ENCODE results near the gene ATP9B. TPM values are rescaled to one million over a fixed set of nuclear protein-coding genes. Genes with fewer than 3 reads are reported as not detected.

Gene ATP9B
- total RNA-seq, 3 donors from 2014 or later (not counting 1 experiment from before 2014, with no cell fraction given), result 66.0 to 78.9 (median 68.0) TPM

GRCh38 chr18:79418642-79419041 lies 349.4 kb downstream of the ATP9B start:
- no peak overlapping the region for H3K27ac Mint-ChIP-seq
- peaks cover 6 to 31% of the 10 kb centered on the region in 2 donors for H3K4me1 Mint-ChIP-seq
- no peaks in the 10 kb centered on the region for H3K9me3 ChIP-seq (ENCODE audit: control insufficient read depth, insufficient read depth, low read length)
- H3K36me3 ChIP-seq (ENCODE audit: control insufficient read depth, insufficient read depth, low read length), result no peaks in the 10 kb centered on the region
- H3K9me3 Mint-ChIP-seq, result no peaks in the 10 kb centered on the region
- TF ChIP-seq, protein P1, sequence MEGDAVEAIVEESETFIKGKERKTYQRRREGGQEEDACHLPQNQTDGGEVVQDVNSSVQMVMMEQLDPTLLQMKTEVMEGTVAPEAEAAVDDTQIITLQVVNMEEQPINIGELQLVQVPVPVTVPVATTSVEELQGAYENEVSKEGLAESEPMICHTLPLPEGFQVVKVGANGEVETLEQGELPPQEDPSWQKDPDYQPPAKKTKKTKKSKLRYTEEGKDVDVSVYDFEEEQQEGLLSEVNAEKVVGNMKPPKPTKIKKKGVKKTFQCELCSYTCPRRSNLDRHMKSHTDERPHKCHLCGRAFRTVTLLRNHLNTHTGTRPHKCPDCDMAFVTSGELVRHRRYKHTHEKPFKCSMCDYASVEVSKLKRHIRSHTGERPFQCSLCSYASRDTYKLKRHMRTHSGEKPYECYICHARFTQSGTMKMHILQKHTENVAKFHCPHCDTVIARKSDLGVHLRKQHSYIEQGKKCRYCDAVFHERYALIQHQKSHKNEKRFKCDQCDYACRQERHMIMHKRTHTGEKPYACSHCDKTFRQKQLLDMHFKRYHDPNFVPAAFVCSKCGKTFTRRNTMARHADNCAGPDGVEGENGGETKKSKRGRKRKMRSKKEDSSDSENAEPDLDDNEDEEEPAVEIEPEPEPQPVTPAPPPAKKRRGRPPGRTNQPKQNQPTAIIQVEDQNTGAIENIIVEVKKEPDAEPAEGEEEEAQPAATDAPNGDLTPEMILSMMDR (IDR thresholded peaks at IDR 0.05), result no peak
- WGBS (ENCODE audit: insufficient coverage), result 88% methylated on average over 11 of the region's 11 CpGs
- intact Hi-C loops (cut with micrococcal nuclease), result no loop called here
- ATAC-seq, result peak in 1 of 3 donors; percentile 21
- H3K27me3 ChIP-seq (ENCODE audit: control insufficient read depth, insufficient read depth, low read length), result no peaks in the 10 kb centered on the region
- no peak overlapping the region for H3K27ac ChIP-seq (ENCODE audit: low read length)
- H3K4me3 Mint-ChIP-seq, result no peak overlapping the region
- no peak overlapping the region for H3K4me3 ChIP-seq (ENCODE audit: low read length)
- H3K36me3 Mint-ChIP-seq, result no peaks in the 10 kb centered on the region
- H3K4me1 ChIP-seq (ENCODE audit: control insufficient read depth, insufficient read depth, low read length), result peaks cover 7% of the 10 kb centered on the region
- no peak for DNase-seq
- no peaks in the 10 kb centered on the region for H3K27me3 Mint-ChIP-seq (ENCODE audit: low read depth in 2 of 2)

- ATAC-seq, result no peak
- no peak overlapping the region for H3K4me3 Mint-ChIP-seq
- no peaks in the 10 kb centered on the region for H3K9me3 ChIP-seq (ENCODE audit: control insufficient read depth, insufficient read depth, low read length)
- no peaks in the 10 kb centered on the region for H3K27me3 ChIP-seq (ENCODE audit: control insufficient read depth, insufficient read depth, low read length)
- no peaks in the 10 kb centered on the region for H3K27me3 Mint-ChIP-seq (ENCODE audit: low read depth in 2 of 2)
- no peaks in the 10 kb centered on the region for H3K36me3 ChIP-seq (ENCODE audit: control insufficient read depth, insufficient read depth, low read length)
- H3K27ac Mint-ChIP-seq, result peak overlapping the region in 1 of 2 donors; percentile 3
- no peaks in the 10 kb centered on the region for H3K36me3 Mint-ChIP-seq
- H3K4me1 Mint-ChIP-seq, result peaks cover 16 to 42% of the 10 kb centered on the region in 2 donors
- intact Hi-C loops (cut with micrococcal nuclease), result no loop called here
- WGBS (ENCODE audit: insufficient coverage), result 95% methylated on average over 48 of the region's 48 CpGs
- H3K9me3 Mint-ChIP-seq, result no peaks in the 10 kb centered on the region
- TF ChIP-seq, protein P1 (IDR thresholded peaks at IDR 0.05), result no peak
- no peak overlapping the region for H3K27ac ChIP-seq (ENCODE audit: low read length)
- DNase-seq, result no peak
- H3K4me1 ChIP-seq (ENCODE audit: control insufficient read depth, insufficient read depth, low read length), result peaks cover 7% of the 10 kb centered on the region
- H3K4me3 ChIP-seq (ENCODE audit: low read length), result no peak overlapping the region
Measured at GRCh38 chr18:79420033-79420745, 351.0 kb downstream of the ATP9B start.

- Histone ChIP-seq H3K27me3 (ENCODE audit: control insufficient read depth, insufficient read depth, low read length) (no peaks in the 10 kb centered on the region), H3K36me3 (ENCODE audit: control insufficient read depth, insufficient read depth, low read length) (no peaks in the 10 kb centered on the region), H3K9me3 (ENCODE audit: control insufficient read depth, insufficient read depth, low read length) (no peaks in the 10 kb centered on the region), H3K4me1 (ENCODE audit: control insufficient read depth, insufficient read depth, low read length) (peaks cover 7% of the 10 kb centered on the region), H3K27ac (ENCODE audit: low read length) (no peak overlapping the region), H3K4me3 (ENCODE audit: low read length) (no peak overlapping the region)
- 94% methylated on average over 26 of the region's 26 CpGs for WGBS (ENCODE audit: insufficient coverage)
- TF ChIP-seq, protein P1 (IDR thresholded peaks at IDR 0.05), result no peak
- ATAC-seq (no peak), DNase-seq (no peak)
- peaks cover 22 to 44% of the 10 kb centered on the region in 2 donors for H3K4me1 Mint-ChIP-seq
- intact Hi-C loops (cut with micrococcal nuclease), result no loop called here
- H3K36me3 Mint-ChIP-seq, result no peaks in the 10 kb centered on the region
- H3K27ac Mint-ChIP-seq, result no peak overlapping the region
- H3K4me3 Mint-ChIP-seq, result no peak overlapping the region
- no peaks in the 10 kb centered on the region for H3K27me3 Mint-ChIP-seq (ENCODE audit: low read depth in 2 of 2)
- H3K9me3 Mint-ChIP-seq, result no peaks in the 10 kb centered on the region
Measured at GRCh38 chr18:79421275-79421857, 352.2 kb downstream of the ATP9B start.

Measured in natural killer cell (primary cell).